GM20431 (cell line): ENCODE data around the gene EID3.
"Not testable (repeated sequence)": the region's sequence is repeated elsewhere in the genome, so short reads cannot be mapped to it uniquely, and the experiment has no call there.

Experiments used
- in situ Hi-C: fragments of 300-500 bp; cut with MseI, MboI; formaldehyde crosslinking; loops from one replicate; pipeline ENCODE4 v1.15.0; 2020; ENCODE audit warnings: low sequenced_read_pairs; ENCODE audit not compliant: unreplicated experiment

EID3 gene

GRCh38 chr12:104286516-104287482 lies 16.7 kb upstream of the EID3 start:
- in situ Hi-C loops = no loop called here

DNA sequence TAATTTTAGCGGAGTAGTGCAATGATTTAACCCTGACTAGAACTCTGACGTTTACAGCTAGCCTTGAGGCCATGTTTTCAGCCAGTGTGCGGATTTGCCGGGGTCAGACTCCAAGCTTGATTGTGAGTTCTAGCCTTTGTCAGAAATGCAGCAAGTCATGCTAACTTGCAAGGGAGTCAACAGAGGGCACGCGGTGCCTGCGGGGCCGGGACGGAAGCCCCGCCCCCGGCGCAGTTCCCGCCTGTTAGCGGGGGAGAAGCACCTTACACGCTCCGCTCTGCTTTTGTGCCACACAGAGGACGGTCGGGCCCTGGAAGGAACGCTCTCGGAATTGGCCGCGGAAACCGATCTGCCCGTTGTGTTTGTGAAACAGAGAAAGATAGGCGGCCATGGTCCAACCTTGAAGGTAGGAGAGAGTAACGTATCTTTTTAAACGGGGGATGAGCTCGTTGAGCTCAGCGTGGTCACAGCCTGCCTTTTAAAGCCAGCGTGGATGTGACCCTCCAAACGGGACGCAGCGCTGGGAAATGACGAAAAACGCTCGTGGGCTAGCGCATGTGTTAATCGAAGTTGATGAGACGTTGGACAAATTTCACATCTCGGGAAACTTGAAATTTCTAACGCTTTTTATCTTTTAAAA lies 14.8 kb upstream of the EID3 start:
- in situ Hi-C loops = no loop called here

DNA sequence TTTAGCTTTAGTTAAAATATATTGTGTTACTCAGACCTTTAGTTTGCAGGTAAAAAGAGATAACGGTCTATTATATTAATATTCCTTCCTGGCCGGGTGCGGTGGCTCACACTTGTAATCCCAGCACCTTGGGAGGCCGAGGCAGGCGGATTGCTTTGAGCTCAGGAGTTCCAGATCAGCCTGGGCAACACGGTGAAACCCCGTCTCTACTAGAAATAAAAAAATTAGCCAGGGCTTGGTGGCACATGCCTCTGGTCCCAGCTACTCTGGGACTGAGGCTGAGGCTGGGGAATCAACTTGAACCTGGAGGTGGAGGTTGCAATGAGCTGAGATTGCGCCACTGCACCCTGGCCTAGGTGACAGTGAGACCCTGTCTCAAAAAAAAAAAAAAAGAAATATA lies 13.2 kb upstream of the EID3 start:
- in situ Hi-C loops = no loop called here

DNA sequence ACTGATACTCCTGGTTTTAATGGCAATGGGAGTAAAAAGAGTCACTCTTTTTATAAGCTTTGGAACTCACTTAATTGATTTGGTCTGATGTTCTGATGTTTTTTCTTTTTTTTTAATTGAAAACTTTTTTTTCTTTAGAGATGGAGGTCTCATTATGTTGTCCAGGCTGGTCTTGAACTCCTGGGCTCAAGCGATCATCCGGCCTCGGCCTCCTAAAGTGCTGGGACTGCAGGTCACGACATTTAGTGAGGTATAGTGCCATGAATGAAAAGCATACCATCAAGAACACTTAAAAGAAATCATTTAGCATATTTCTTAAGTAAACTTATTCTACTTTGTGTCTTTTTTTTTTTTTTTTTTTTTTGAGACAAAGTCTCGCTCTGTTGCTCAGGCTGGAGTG lies 12.7 kb upstream of the EID3 start:
- in situ Hi-C loops = no loop called here

GRCh38 chr12:104291867-104292524 lies 11.5 kb upstream of the EID3 start:
- in situ Hi-C loops = no loop called here

GRCh38 chr12:104292872-104293794 lies 10.4 kb upstream of the EID3 start:
- in situ Hi-C loops = no loop called here

DNA sequence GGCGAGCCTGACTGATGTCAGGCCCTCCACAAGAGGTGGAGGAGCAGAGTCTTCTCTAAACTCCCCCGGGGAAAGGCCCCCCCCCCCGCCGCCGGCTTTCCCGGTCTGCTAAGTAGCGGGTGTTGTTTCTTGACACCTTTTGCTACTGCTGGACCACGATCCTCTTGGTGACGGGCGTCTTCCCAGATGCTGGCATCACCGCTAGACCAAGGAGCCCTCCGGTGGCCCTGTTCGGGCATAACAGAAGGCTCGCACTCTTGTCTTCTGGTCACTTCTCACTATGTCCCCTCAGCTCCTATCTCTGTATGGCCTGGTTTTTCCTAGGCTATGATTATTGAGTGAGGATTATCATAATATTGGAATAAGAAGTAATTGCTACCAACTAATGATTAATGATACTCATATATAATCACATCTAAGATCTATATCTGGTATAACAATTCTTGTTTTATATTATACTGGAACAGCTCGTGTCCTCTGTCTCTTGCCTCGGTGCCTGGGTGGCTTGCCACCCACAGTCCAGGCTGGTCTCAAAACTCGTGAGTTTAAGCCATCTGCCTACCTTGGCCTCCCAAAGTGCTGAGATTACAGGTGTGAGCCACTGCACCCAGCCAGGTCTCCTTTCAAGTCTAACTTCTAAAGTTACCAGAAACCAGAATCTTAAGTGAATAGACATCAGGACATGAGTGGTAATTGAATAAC lies 9.2 kb upstream of the EID3 start:
- in situ Hi-C loops = not testable (repeated sequence)

DNA sequence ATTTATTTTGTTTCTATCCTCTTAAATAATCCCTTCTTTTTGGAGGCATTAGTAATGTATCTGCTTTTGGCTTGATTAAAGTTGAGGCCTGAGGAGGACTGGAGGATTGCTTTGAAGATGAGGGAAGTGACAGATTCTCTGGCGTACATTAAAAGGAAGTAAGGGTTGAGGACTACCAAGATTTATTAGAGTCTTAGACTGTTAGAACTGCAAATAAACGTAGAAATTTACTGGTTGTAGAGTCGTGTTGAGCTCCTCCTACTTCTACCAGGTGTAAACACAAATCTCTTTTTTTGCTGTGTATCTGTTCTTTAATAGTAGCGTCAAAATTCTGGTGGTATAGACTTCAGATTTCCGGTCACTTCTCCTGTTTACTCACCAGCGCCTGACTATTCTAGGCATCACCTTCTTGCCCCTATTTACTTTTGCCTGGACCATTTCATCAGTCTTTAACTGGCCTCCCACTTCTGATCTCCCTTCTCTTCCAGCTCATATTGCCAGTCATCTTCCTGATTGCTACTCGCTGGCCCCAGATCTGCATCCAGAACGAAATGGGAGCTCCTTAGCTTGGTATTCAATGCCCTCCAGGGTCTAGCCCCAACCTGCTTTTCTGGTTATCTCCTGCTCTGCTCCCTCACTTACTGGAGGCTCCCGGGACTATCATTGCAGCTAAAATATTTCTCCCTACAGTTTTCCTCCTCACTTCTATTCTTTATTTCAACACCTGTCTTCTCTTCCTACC lies 8.4 kb upstream of the EID3 start:
- in situ Hi-C loops = no loop called here

GRCh38 chr12:104295954-104296353 lies 7.6 kb upstream of the EID3 start:
- in situ Hi-C loops = no loop called here

DNA sequence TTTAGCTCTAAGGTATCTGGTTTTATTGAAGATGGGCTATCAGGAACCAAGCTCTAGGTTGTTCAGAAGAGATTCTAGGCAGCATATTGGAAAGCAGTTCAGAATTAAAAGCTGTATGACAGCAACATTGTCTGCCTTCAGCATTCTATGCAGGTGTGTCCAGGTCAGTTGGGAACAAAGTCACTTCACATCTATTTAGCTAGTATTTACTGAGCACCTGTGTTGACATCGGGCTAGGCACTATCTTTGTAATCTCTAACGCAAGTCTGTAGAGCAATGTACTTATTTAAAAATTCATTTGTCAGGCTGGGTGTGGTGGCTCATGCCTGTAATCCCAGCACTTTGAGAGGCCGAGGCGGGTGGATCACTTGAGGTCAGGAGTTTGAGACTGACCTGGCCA lies 6.8 kb upstream of the EID3 start:
- in situ Hi-C loops = no loop called here

- in situ Hi-C loops = no loop called here
Measured at GRCh38 chr12:104297477-104298113, 5.9 kb upstream of the EID3 start.

DNA sequence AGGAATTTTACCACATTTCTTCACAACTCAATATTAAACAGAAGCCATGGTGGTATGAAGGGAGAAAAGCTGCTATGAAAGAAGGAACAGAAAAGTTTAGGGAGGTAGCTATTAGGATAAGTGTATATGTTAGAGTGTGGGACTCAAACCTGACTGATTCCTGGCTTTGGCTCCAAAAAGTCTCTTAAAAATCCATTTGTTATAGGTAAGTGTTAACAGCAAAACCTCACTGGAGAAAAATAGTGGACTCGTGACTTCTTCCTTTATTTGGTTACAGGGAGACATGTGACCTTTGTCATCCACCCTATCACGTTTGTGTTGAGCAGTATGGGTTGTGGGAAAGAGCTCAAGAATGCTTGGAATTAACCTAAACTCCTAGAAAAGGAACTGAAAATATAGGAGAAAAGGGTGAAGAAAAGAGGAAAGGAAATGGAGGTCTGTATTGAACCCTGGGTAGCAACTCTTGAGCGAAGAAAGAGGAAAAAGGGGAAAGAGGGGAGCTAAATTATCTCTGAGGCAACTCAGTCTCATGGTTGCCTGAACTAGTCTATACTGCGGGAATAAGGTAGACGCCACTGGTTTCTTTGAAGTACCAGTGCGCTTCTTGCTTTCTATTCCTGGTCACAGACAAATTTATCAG lies 3.6 kb upstream of the EID3 start:
- in situ Hi-C loops = no loop called here

GRCh38 chr12:104304261-104305009 lies 896 bp downstream of the EID3 start:
- in situ Hi-C loops = no loop called here

- in situ Hi-C loops = no loop called here
Measured at GRCh38 chr12:104305349-104305748, 1.8 kb downstream of the EID3 start.

DNA sequence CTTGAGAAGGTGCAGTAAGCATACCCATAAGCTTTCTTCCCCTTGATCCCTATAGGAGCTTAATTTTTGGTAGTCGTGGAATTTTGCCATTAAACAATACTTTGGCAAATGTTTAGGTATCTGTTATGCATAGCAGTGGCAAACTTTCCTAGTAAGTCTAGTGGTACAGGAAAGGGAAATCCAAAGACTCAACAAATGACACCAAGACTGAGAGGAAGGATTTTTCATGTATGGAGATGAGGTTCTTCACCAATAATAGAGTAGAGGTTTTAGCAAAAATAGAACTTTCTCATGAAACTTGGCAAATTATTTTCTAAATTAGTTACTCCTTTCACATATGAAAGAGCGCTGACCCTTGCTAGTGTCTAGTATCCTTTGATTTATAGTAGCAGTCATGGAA lies 2.8 kb downstream of the EID3 start:
- in situ Hi-C loops = no loop called here

DNA sequence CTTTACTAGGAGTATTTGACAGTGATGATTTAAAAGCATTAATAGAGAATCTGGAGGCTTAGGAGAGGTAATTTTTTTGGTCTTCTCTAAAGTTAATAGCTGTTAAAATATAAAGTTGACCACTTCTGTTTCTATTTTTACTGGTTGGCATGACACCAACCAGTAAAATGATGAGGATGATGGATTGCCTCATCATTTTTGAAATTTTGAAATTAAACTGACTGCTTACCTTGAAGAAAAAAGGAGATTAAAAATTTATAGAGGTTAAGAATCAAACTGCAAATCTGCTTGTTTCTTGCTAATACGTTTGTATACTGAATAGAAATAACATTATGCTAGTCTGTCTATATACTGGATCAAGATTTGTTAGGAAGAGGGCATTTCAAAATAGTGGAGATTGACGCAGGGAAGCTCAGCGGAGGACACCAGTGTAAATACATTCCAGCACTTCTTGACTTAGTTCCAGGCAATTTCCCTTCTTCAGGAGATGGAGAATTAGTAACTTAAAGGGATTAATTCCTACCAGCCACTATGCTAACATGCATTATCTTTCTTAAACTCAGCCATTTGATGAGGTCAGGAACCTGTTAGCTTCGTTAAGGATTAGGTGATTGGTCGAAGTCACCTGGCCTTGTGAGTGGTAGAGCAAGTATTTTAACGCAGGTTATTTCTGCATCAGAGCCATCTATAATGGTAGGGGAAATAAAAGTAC lies 3.6 kb downstream of the EID3 start:
- in situ Hi-C loops = no loop called here

DNA sequence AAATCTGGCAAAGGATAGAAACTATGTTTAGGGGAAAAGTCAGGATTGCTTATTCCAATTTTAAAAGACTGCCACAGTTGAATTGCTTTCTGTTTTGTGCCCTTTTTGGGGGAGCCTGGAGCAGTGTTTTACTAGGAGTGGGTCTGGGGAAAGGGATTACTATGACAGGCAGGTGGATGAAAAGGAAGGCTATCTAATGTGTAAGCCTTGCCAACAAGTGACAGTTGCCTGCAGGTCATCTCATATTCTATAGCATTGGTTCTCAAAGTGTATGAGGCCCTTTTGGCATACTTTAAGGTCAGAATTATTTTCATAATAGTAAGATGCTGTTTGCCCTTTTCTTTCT lies 4.1 kb downstream of the EID3 start:
- in situ Hi-C loops = no loop called here
